ENCODE measurements around the gene GNB1. TPM values are rescaled to one million over a fixed set of nuclear protein-coding genes. Genes with fewer than 3 reads are reported as not detected.

GNB1 gene
- total RNA-seq, 1 donor from 2014 or later, result 116 TPM

GRCh38 chr1:1775327-1776226, 115.3 kb downstream of the GNB1 start:
- FAIRE-seq (no peak), DNase-seq (ENCODE audit: low read depth) (no peak)
- no peak for TF ChIP-seq CTCF (IDR thresholded peaks at IDR 0.05; ENCODE audit: insufficient read depth, low read length, severe bottlenecking)

DNA sequence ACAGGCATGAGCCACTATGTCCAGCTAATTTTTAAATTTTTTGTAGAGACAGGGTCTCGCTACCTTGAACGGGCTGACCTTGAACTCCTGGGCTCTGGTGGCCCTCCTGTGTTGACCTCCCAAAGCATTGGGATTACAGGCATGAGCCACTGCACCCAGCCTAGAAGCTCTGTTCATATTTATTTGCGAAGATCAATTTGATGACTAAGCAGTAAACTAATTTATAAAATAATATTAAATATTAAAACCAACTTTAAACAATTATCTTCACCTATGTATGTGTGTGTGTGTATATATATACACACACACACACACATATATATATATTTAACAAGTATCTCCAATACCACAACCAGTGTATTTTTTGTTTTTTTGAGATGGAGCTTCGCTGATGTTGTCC, 117.0 kb downstream of the GNB1 start:
- DNase-seq (ENCODE audit: low read depth) (no peak), FAIRE-seq (no peak)
- TF ChIP-seq CTCF (IDR thresholded peaks at IDR 0.05; ENCODE audit: insufficient read depth, low read length, severe bottlenecking), result no peak
- no peak overlapping the region for H3K4me3 ChIP-seq (ENCODE audit: low read depth, low read length)
- peaks cover 2% of the 10 kb centered on the region for H3K36me3 ChIP-seq (ENCODE audit: control insufficient read depth, insufficient read depth, low read length)
- H3K27me3 ChIP-seq (ENCODE audit: control insufficient read depth, insufficient read depth, low read length), result no peaks in the 10 kb centered on the region

More at GRCh38 chr1:1775327-1776226, 115.3 kb downstream of the GNB1 start:
- Histone ChIP-seq H3K4me3 (ENCODE audit: low read depth, low read length) (no peak overlapping the region), H3K36me3 (ENCODE audit: control insufficient read depth, insufficient read depth, low read length) (peaks cover 2% of the 10 kb centered on the region), H3K27me3 (ENCODE audit: control insufficient read depth, insufficient read depth, low read length) (no peaks in the 10 kb centered on the region)

DNA sequence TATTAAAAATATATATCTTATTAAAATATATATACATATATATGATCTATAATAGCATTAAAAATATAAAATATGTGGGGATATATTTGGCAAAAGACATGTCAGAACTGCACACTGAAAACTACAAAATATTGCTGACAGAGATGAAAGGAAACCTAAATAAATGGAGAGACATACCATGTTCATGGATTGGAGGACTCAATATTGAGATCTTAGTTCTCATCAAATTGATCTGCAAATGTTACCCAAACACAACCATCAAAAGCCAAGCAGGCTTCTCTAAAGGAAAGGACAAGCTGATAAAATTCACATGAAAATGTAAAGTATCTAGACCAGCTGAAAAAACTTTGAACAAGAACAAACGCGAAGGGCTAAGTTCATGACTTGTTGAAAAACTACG, 119.8 kb downstream of the GNB1 start:
- Histone ChIP-seq H3K36me3 (ENCODE audit: control insufficient read depth, insufficient read depth, low read length) (peaks cover 2% of the 10 kb centered on the region), H3K4me3 (ENCODE audit: low read depth, low read length) (no peak overlapping the region), H3K27me3 (ENCODE audit: control insufficient read depth, insufficient read depth, low read length) (no peaks in the 10 kb centered on the region)
- no peak for TF ChIP-seq CTCF (IDR thresholded peaks at IDR 0.05; ENCODE audit: insufficient read depth, low read length, severe bottlenecking)
- FAIRE-seq (no peak), DNase-seq (ENCODE audit: low read depth) (no peak)

GRCh38 chr1:1770102-1770501, 120.8 kb downstream of the GNB1 start:
- no peak for DNase-seq (ENCODE audit: low read depth)
- no peak for FAIRE-seq
- peaks cover 3% of the 10 kb centered on the region for H3K36me3 ChIP-seq (ENCODE audit: control insufficient read depth, insufficient read depth, low read length)
- H3K4me3 ChIP-seq (ENCODE audit: low read depth, low read length), result no peak overlapping the region
- no peak for TF ChIP-seq CTCF (IDR thresholded peaks at IDR 0.05; ENCODE audit: insufficient read depth, low read length, severe bottlenecking)
- no peaks in the 10 kb centered on the region for H3K27me3 ChIP-seq (ENCODE audit: control insufficient read depth, insufficient read depth, low read length)

- no peak overlapping the region for H3K4me3 ChIP-seq (ENCODE audit: low read depth, low read length)
- no peak for DNase-seq (ENCODE audit: low read depth)
- no peak for TF ChIP-seq CTCF (IDR thresholded peaks at IDR 0.05; ENCODE audit: insufficient read depth, low read length, severe bottlenecking)
- peaks cover 8% of the 10 kb centered on the region for H3K36me3 ChIP-seq (ENCODE audit: control insufficient read depth, insufficient read depth, low read length)
- no peaks in the 10 kb centered on the region for H3K27me3 ChIP-seq (ENCODE audit: control insufficient read depth, insufficient read depth, low read length)
- no peak for FAIRE-seq
These were observed 122.5 kb downstream of the GNB1 start for GRCh38 chr1:1768249-1768992.
